ENCODE results near the gene ZNF724. TPM values are rescaled to one million over a fixed set of nuclear protein-coding genes. Genes with fewer than 3 reads are reported as not detected.

The ZNF724 gene
- total and polyA plus RNA-seq, 10 of the 15 experiments (the other 5 are each of a cell fraction or from before 2014, with no cell fraction given) = 0.71 to 14.7 (median 4.2) TPM

DNA sequence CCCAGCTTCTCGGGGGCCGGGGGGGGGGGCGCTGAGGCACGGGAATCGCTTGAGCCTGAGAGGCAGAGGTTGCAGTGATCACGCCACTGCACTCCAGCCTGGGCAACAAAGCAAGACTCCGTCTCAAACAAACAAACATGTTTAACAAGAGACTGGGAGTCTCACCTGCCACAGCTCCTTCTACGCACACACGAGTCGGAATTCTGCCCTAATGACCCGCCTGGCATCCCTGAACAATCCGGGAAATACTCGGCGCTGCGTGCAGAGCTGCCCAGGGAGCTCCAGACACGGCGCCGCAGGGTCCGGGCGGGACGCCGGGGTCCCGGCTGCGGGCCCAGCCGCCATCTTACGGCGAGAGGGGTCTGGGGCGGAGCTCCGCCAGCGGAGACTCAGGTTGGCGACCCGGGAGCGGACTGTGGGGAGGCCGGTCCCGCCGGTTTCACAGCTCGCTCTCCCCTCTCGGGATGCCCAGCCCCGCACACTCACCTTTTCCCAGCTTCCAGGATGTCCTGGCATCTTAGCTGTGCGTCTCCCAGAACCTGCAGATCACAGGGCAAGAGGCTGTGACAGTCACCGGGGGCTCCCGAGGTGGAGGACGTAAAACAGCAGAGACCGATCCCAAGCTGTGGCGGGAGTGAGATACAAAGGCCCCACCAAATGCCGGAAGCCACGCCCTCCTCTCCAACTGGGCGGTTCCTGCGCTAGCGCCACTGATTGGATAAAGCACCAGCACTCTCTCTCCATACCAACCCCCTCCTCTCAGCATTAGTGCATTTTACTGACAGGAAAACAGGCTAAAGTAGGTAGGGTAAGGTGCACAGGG is 23.6 kb upstream of the ZNF724 start (continued):
- TF ChIP-seq SUZ12 (IDR thresholded peaks at IDR 0.05; ENCODE audit: unreplicated experiment) (no peak), MEF2A (IDR thresholded peaks at IDR 0.05; ENCODE audit: insufficient read depth, low read depth, low read length) (no peak), IKZF1 (conservative IDR thresholded peaks at IDR 0.05) (peak; percentile 69; the same call in 1 of the 2 replicates), KLF5 (IDR thresholded peaks at IDR 0.05; ENCODE audit: partially characterized antibody) (no peak), GATAD2B (conservative IDR thresholded peaks at IDR 0.05; ENCODE audit: low read depth) (peak; percentile 34; the same call in 1 of the 2 replicates), NR2C2 (IDR thresholded peaks at IDR 0.05; ENCODE audit: borderline replicate concordance, control insufficient read depth, insufficient read length, low read depth) (no peak), CREM (IDR thresholded peaks at IDR 0.05; ENCODE audit: low read depth) (peak; percentile 36; the same call in 1 of the 2 replicates), SMAD5 (IDR thresholded peaks at IDR 0.05; ENCODE audit: low read depth) (peak; percentile 89), MTA2 (IDR thresholded peaks at IDR 0.05; ENCODE audit: low read depth) (no peak), SIX5 (IDR thresholded peaks at IDR 0.05; ENCODE audit: low read depth, low read length, severe bottlenecking) (no peak)
- TF ChIP-seq, protein P1, sequence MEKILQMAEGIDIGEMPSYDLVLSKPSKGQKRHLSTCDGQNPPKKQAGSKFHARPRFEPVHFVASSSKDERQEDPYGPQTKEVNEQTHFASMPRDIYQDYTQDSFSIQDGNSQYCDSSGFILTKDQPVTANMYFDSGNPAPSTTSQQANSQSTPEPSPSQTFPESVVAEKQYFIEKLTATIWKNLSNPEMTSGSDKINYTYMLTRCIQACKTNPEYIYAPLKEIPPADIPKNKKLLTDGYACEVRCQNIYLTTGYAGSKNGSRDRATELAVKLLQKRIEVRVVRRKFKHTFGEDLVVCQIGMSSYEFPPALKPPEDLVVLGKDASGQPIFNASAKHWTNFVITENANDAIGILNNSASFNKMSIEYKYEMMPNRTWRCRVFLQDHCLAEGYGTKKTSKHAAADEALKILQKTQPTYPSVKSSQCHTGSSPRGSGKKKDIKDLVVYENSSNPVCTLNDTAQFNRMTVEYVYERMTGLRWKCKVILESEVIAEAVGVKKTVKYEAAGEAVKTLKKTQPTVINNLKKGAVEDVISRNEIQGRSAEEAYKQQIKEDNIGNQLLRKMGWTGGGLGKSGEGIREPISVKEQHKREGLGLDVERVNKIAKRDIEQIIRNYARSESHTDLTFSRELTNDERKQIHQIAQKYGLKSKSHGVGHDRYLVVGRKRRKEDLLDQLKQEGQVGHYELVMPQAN (conservative IDR thresholded peaks at IDR 0.05) = 0 out of 2 replicates have a peak, but pooled peaks have one; percentile 33
- TF ChIP-seq, protein P2, sequence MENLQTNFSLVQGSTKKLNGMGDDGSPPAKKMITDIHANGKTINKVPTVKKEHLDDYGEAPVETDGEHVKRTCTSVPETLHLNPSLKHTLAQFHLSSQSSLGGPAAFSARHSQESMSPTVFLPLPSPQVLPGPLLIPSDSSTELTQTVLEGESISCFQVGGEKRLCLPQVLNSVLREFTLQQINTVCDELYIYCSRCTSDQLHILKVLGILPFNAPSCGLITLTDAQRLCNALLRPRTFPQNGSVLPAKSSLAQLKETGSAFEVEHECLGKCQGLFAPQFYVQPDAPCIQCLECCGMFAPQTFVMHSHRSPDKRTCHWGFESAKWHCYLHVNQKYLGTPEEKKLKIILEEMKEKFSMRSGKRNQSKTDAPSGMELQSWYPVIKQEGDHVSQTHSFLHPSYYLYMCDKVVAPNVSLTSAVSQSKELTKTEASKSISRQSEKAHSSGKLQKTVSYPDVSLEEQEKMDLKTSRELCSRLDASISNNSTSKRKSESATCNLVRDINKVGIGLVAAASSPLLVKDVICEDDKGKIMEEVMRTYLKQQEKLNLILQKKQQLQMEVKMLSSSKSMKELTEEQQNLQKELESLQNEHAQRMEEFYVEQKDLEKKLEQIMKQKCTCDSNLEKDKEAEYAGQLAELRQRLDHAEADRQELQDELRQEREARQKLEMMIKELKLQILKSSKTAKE (IDR thresholded peaks at IDR 0.05; ENCODE audit: low read depth, poor library complexity, severe bottlenecking) = no peak
- TF ChIP-seq, protein P3, sequence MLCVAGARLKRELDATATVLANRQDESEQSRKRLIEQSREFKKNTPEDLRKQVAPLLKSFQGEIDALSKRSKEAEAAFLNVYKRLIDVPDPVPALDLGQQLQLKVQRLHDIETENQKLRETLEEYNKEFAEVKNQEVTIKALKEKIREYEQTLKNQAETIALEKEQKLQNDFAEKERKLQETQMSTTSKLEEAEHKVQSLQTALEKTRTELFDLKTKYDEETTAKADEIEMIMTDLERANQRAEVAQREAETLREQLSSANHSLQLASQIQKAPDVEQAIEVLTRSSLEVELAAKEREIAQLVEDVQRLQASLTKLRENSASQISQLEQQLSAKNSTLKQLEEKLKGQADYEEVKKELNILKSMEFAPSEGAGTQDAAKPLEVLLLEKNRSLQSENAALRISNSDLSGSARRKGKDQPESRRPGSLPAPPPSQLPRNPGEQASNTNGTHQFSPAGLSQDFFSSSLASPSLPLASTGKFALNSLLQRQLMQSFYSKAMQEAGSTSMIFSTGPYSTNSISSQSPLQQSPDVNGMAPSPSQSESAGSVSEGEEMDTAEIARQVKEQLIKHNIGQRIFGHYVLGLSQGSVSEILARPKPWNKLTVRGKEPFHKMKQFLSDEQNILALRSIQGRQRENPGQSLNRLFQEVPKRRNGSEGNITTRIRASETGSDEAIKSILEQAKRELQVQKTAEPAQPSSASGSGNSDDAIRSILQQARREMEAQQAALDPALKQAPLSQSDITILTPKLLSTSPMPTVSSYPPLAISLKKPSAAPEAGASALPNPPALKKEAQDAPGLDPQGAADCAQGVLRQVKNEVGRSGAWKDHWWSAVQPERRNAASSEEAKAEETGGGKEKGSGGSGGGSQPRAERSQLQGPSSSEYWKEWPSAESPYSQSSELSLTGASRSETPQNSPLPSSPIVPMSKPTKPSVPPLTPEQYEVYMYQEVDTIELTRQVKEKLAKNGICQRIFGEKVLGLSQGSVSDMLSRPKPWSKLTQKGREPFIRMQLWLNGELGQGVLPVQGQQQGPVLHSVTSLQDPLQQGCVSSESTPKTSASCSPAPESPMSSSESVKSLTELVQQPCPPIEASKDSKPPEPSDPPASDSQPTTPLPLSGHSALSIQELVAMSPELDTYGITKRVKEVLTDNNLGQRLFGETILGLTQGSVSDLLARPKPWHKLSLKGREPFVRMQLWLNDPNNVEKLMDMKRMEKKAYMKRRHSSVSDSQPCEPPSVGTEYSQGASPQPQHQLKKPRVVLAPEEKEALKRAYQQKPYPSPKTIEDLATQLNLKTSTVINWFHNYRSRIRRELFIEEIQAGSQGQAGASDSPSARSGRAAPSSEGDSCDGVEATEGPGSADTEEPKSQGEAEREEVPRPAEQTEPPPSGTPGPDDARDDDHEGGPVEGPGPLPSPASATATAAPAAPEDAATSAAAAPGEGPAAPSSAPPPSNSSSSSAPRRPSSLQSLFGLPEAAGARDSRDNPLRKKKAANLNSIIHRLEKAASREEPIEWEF (IDR thresholded peaks at IDR 0.05; ENCODE audit: insufficient replicate concordance, low read depth, low read length) = no peak
- TF ChIP-seq, protein P4, sequence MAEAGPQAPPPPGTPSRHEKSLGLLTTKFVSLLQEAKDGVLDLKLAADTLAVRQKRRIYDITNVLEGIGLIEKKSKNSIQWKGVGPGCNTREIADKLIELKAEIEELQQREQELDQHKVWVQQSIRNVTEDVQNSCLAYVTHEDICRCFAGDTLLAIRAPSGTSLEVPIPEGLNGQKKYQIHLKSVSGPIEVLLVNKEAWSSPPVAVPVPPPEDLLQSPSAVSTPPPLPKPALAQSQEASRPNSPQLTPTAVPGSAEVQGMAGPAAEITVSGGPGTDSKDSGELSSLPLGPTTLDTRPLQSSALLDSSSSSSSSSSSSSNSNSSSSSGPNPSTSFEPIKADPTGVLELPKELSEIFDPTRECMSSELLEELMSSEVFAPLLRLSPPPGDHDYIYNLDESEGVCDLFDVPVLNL (IDR thresholded peaks at IDR 0.05; ENCODE audit: low read depth, low read length) = no peak
